Activated B cell treated with CpG ODN at 0.5 μM for 24 hours (primary cell): ENCODE results near the gene CHIT1. TPM values are rescaled to one million over a fixed set of nuclear protein-coding genes. Genes with fewer than 3 reads are reported as not detected.

ENCODE experiments used
- ATAC-seq: fragments of 200-7000 bp; cut with Tn5 transposase; one replicate; pipeline ENCODE4 v1.10.0; 2021; ENCODE audit warnings: low read depth, mild to moderate bottlenecking, moderate library complexity
- CTCF ChIA-PET: fragments of 350-600 bp; sonication (Branson Sonifier 250); formaldehyde crosslinking; loops from one replicate; lab custom pipeline; 2021; ENCODE audit warnings: antibody characterized with exemption; lab: Charles Lee
- POLR2A ChIA-PET: fragments of 350-600 bp; sonication (Branson Sonifier 250); formaldehyde crosslinking; loops from one replicate; lab custom pipeline; 2021; ENCODE audit warnings: antibody characterized with exemption; lab: Charles Lee
- DNase-seq: peaks from one replicate; pipeline ENCODE4 v3.0.0; 2022
- H3K27ac Mint-ChIP-seq: one replicate; pipeline ENCODE4 v1.8.0; 2020; ENCODE audit warnings: mixed read lengths
- H3K27me3 Mint-ChIP-seq: one replicate; pipeline ENCODE4 v1.8.0; 2021; ENCODE audit warnings: mixed read lengths
- H3K36me3 Mint-ChIP-seq: one replicate; pipeline ENCODE4 v1.8.0; 2021; ENCODE audit warnings: low read depth, mixed read lengths
- H3K4me1 Mint-ChIP-seq: one replicate; pipeline ENCODE4 v1.8.0; 2021; ENCODE audit warnings: mixed read lengths
- H3K4me3 Mint-ChIP-seq: one replicate; pipeline ENCODE4 v1.8.0; 2020; ENCODE audit warnings: mild to moderate bottlenecking, mixed read lengths
- H3K9me3 Mint-ChIP-seq: one replicate; pipeline ENCODE4 v1.8.0; 2020; ENCODE audit warnings: mixed read lengths
- intact Hi-C: fragments of 100-400 bp; cut with micrococcal nuclease; formaldehyde crosslinking; loops from one replicate; pipeline ENCODE4 v1.15.1; 2024
- total RNA-seq: library from RNA; stranded (reverse); gene quantifications from 2 replicates; pipeline ENCODE4 v1.2.3, GENCODE V29; 2022
- TF ChIP-seq, protein P1 (sequence below): fragments of 200-600 bp; IDR thresholded peaks from one replicate; pipeline ENCODE4 v1.8.0; 2022; ENCODE audit warnings: antibody characterized with exemption, mild to moderate bottlenecking

The CHIT1 gene
- total RNA-seq, 1 donor from 2014 or later = 6.6 TPM

DNA sequence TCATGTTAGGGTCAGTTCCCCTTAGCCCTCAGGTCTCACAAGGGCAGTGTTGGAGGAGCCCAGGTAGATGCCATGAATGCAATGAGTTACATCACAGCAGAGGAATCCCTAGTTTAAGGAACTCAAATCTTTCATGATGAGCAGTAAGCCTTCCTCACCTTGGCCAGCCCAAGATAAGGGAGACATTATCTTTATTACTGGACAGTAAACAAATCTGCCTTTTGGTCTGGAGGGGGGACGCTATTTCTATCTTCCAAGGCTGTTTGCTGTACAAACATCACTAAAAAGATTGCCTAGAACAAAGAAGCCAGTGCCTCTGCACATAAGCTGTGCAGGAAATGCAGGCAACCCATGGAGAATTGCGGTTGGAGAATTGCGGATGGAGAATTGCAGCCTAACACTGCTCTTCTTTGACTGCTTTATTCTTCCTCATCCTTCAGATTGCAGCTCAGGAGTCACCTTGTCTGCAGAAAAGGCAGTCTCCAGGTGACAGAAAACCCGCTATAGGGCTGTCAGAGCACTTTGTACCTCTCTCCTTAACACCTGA, 40.7 kb downstream of the CHIT1 start:
- Mint-ChIP-seq H3K4me3 (no peak overlapping the region), H3K27me3 (peaks cover 9% of the 10 kb centered on the region), H3K27ac (no peak overlapping the region), H3K9me3 (no peaks in the 10 kb centered on the region), H3K36me3 (no peaks in the 10 kb centered on the region), H3K4me1 (no peaks in the 10 kb centered on the region)
- intact Hi-C loops = no loop called here
- no peak for ATAC-seq
- TF ChIP-seq, protein P1, sequence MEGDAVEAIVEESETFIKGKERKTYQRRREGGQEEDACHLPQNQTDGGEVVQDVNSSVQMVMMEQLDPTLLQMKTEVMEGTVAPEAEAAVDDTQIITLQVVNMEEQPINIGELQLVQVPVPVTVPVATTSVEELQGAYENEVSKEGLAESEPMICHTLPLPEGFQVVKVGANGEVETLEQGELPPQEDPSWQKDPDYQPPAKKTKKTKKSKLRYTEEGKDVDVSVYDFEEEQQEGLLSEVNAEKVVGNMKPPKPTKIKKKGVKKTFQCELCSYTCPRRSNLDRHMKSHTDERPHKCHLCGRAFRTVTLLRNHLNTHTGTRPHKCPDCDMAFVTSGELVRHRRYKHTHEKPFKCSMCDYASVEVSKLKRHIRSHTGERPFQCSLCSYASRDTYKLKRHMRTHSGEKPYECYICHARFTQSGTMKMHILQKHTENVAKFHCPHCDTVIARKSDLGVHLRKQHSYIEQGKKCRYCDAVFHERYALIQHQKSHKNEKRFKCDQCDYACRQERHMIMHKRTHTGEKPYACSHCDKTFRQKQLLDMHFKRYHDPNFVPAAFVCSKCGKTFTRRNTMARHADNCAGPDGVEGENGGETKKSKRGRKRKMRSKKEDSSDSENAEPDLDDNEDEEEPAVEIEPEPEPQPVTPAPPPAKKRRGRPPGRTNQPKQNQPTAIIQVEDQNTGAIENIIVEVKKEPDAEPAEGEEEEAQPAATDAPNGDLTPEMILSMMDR = no peak
- DNase-seq = no peak
- POLR2A ChIA-PET = no interaction called here
- CTCF ChIA-PET = no interaction called here

DNA sequence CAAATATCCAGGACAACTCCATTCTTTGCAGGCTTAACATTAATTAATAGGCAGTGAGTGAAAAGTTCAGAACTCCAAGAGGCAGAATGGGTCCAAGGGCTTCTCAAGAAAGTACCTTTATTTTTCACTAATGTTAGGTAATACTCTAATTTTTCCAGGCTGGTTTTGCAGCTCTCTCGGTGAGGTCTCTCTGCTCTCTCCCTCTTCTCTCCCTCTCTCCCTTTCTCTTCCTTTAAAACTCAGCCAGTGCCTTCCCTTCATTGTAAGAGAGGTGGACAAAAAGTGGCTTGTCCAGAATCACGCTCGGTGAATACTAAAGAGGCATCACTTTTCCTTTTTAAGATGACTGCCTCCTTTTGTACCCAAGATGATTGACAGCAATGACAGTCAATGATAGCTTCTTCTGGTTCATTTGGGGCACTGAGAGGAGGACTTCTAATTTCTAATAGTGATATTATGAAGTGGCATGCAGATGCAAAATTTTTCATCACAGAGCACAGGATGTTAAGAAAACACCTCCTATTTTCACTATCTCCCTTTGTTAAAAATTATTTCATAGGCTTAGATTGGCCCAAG, 41.7 kb downstream of the CHIT1 start:
- CTCF ChIA-PET = no interaction called here
- peaks cover 9% of the 10 kb centered on the region for H3K27me3 Mint-ChIP-seq
- no peak overlapping the region for H3K27ac Mint-ChIP-seq
- no peaks in the 10 kb centered on the region for H3K36me3 Mint-ChIP-seq
- POLR2A ChIA-PET = no interaction called here
- no peaks in the 10 kb centered on the region for H3K4me1 Mint-ChIP-seq
- no peak overlapping the region for H3K4me3 Mint-ChIP-seq
- ATAC-seq (no peak), DNase-seq (no peak)
- intact Hi-C loops = no loop called here
- H3K9me3 Mint-ChIP-seq = no peaks in the 10 kb centered on the region
- TF ChIP-seq, protein P1 = no peak

DNA sequence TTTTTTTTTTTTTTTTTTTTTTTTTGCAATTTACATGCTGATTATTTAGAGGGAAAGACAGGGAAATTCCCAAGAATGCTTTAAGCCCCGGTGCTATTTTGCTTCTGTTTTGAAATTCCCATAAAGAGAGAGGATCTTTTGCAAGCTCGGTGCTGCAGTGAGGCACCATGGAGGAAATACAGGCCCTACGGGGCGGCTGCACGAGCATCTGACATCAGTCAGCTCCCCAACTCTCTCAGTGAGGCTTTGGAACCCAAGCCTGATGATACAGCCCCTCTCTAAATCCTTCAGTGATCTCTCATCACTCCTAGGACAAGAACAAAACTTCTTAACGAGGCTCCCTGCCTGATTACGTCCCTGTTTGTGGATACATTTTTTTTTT, 42.2 kb downstream of the CHIT1 start:
- Mint-ChIP-seq H3K36me3 (no peaks in the 10 kb centered on the region), H3K4me1 (no peaks in the 10 kb centered on the region), H3K27me3 (peaks cover 9% of the 10 kb centered on the region), H3K27ac (no peak overlapping the region), H3K9me3 (no peaks in the 10 kb centered on the region), H3K4me3 (no peak overlapping the region)
- TF ChIP-seq, protein P1 = no peak
- ChIA-PET CTCF (no interaction called here), POLR2A (no interaction called here)
- ATAC-seq = no peak
- DNase-seq = no peak
- intact Hi-C loops = no loop called here

DNA sequence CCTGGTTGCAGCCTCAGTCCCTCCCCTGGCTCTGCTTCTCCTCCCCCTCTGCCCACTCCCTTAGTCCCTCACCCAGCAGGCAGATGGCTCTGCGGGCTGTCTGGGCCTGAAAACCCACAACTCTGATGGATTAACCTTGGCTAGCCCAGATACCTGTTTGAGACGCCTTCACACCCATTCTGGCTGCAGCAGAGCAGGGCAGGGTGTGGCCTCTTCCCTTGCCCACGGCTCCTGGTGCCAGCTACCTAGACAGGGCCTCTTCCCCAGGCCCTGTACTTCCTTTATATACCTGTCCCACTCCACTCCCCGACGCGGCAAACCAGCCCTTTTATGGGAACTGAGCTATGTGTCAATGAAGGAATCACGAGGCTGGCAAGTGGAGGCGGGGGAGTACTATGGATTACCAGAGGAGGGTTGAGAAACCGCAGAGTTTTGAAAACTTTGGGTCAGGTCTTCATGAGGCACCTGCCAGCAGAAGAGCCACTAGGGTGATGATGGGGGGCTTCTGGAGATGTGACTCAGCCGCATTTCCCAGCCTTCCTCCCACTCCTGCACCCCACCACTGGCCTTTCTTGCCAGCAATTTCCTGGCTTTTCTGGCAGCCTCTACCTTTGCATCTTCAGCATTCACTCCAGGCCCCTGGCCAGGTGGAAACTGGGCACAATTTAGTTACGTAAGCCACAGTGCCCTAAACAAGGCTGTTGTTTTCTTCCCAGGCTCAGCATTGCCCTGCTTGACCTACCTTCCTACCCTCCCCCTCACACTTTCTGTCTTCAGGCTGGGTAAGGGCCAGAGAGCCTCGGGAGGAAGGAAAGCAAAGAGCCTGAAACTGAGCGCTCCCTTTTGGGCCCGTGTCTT, 42.8 kb downstream of the CHIT1 start, which contains the start of gene CHI3L1:
TSS of gene CHI3L1 (minus strand) at position 259 of the 858 bp plus-strand sequence. CDS start at position 178, 81 bp downstream.
- H3K36me3 Mint-ChIP-seq = no peaks in the 10 kb centered on the region
- peaks cover 9% of the 10 kb centered on the region for H3K27me3 Mint-ChIP-seq
- ATAC-seq = no peak
- H3K4me3 Mint-ChIP-seq = no peak within 1 kb of the TSS
- H3K4me1 Mint-ChIP-seq = no peaks in the 10 kb centered on the region
- intact Hi-C loops = no loop called here
- no peaks in the 10 kb centered on the region for H3K9me3 Mint-ChIP-seq
- POLR2A ChIA-PET = no interaction called here
- TF ChIP-seq, protein P1 = no peak
- H3K27ac Mint-ChIP-seq = no peak within 1 kb of the TSS
- CTCF ChIA-PET = no interaction called here
- DNase-seq = no peak

DNA sequence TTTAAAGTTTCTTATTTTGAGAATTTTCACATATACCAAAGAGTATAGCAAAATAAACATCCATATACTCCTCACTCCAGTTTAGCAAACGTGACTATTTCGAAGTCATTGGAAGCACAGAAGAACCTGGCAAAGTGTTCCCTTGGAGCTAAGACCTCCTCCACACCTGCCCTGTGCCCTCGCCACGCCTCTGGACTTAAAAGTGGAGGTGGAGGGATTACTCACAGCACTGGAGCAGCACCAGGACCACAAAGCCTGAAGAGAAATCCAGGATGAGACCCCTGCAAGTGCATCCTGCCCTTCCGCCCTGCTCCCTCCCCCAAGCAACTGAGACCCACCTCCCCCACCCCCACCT, 43.4 kb downstream of the CHIT1 start:
- Mint-ChIP-seq H3K27me3 (peaks cover 7% of the 10 kb centered on the region), H3K9me3 (no peaks in the 10 kb centered on the region), H3K27ac (no peak overlapping the region), H3K4me3 (no peak overlapping the region), H3K36me3 (no peaks in the 10 kb centered on the region), H3K4me1 (no peaks in the 10 kb centered on the region)
- intact Hi-C loops = no loop called here
- DNase-seq (no peak), ATAC-seq (no peak)
- ChIA-PET POLR2A (no interaction called here), CTCF (interaction anchor here (0.6 kb wide), 1 partner anchor 877 kb away, joined by 3 read pairs; no protein-coding TSS in a partner anchor)
- TF ChIP-seq, protein P1 = no peak
